ENCODE results near the gene HTR7. TPM values are rescaled to one million over a fixed set of nuclear protein-coding genes. Genes with fewer than 3 reads are reported as not detected.

The HTR7 gene
- total and polyA plus RNA-seq, 2 of the 8 experiments (the other 6 are each of a cell fraction or from before 2014, with no cell fraction given), result 22.9 to 24.6 TPM

DNA sequence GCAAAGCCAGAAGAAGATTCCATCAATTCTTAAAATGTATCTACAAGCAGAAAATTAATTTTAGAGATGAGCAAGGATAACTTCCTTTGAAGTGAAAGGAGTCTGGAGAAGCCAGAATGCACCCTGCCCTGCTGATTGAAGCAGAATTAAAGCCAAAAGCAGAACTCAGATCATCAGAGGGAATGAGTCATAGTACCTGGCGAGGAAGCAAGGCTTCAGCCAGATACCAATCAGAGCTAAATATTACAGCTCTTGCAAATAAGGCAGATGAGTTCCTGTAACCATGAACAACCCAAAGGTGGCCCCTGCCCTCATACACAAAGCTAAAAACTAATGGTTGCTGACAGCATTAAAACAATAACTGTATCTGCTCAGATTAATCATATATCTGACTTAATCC, 10.4 kb downstream of the HTR7 start (continued):
- TF ChIP-seq GTF2F1 (IDR thresholded peaks at IDR 0.05; ENCODE audit: borderline replicate concordance, low read depth, low read length) (no peak), NRF1 (IDR thresholded peaks at IDR 0.05; ENCODE audit: low read depth, low read length) (no peak), RFX5 (IDR thresholded peaks at IDR 0.05; ENCODE audit: borderline replicate concordance, low read depth, low read length) (no peak), EP300 (IDR thresholded peaks at IDR 0.05; ENCODE audit: borderline replicate concordance in 1 of 2, low read depth in 2 of 2, low read length in 2 of 2) (no peak), ZNF274 (IDR thresholded peaks at IDR 0.05; ENCODE audit: borderline replicate concordance, extremely low read depth, low read length) (no peak)
